ENCODE data around the gene SCUBE1. TPM values are rescaled to one million over a fixed set of nuclear protein-coding genes. Genes with fewer than 3 reads are reported as not detected.

Gene SCUBE1
- total RNA-seq, 1 experiment from 2014 or later = 3.9 TPM

DNA sequence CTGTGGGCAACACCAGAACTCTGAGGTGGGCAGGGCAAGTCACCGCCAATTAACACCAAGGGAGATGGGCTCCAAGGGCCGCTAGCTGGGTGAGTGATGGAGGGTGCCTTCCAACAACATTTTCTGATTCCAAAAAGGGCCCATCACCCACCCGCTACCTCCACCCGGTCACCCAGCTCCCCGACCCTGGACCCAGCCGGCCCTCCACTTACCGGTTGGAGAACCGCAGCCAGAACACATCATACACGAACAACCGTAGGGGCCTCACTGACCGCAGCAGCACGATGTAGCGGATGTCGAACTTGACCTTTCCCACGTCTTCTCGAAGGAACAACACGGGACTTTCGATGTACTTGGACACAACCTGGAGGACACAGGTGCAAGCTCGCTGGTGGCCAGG is 171.0 kb downstream of the SCUBE1 start (continued):
- TF ChIP-seq EZH2phosphoT487 (IDR thresholded peaks at IDR 0.05; ENCODE audit: borderline replicate concordance) = no peak
- TF ChIP-seq YY1 (IDR thresholded peaks at IDR 0.05; ENCODE audit: extremely low read depth, insufficient replicate concordance, low read depth, low read length) = no peak
- TF ChIP-seq POLR2AphosphoS5 (IDR thresholded peaks at IDR 0.05; ENCODE audit: low read depth, low read length) = no peak
- no peak for TF ChIP-seq CEBPB (IDR thresholded peaks at IDR 0.05; ENCODE audit: low read depth)
- no peak for TF ChIP-seq POLR2A (IDR thresholded peaks at IDR 0.05; ENCODE audit: borderline replicate concordance, extremely low read depth, insufficient read depth, insufficient read length)

DNA sequence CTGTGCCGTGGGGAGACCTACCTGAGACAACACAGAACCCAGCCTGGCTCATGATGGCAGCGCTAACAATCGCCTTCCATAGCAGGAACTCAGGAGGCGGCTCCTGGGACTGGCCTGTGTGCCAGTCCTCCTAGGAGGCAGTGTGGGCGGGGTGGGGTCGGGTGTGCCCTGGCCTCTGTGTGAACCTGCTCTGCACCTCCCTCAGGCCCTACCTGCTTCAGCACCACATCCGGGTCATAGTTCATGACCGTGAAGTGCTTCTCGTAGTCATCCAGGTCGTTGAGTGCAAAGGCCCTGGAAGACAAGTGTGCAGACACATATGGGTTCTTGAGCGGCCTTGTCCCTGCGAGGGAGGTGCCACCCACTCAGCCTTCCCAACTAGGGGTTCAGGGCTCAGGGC is 171.6 kb downstream of the SCUBE1 start:
- POLR2A ChIA-PET = no interaction called here
- RAD21 ChIA-PET (ENCODE audit: low non-redundant PET in 1 of 2, low total read pairs in 2 of 2, uncharacterized antibody in 2 of 2, unreplicated experiment in 2 of 2) = no interaction called here
- H3K36me3 ChIP-seq (ENCODE audit: control insufficient read depth in 1 of 2, insufficient read depth in 2 of 2, low read length in 2 of 2) = peaks cover 17 to 42% of the 10 kb centered on the region in 2 experiments; a peak in 3 of 4 replicates
- DNase-seq (ENCODE audit: low read depth, low spot score) (no peak), ATAC-seq (no peak)
- H3K9me2 ChIP-seq (ENCODE audit: insufficient read depth) = no peaks in the 10 kb centered on the region
- H3K27ac ChIP-seq (ENCODE audit: low read depth, low read length) = no peak overlapping the region
- H3K9ac ChIP-seq (ENCODE audit: low read length) = no peak overlapping the region
- H3K79me2 ChIP-seq (ENCODE audit: insufficient read depth, low read length) = no peaks in the 10 kb centered on the region
- H3K4me3 ChIP-seq (replicated peaks in 1 of 2; ENCODE audit: low read depth in 1 of 2, low read length in 2 of 2) = no peak overlapping the region
- H3K9me3 ChIP-seq (ENCODE audit: control insufficient read depth in 1 of 2, insufficient read depth in 1 of 2, low read depth in 1 of 2, low read length in 2 of 2) = no peaks in the 10 kb centered on the region
- CTCF ChIA-PET = no interaction called here
- TF ChIP-seq RAD21 (IDR thresholded peaks at IDR 0.05; ENCODE audit: low read depth) (no peak), EZH2phosphoT487 (IDR thresholded peaks at IDR 0.05; ENCODE audit: borderline replicate concordance) (no peak), TCF7L2 (IDR thresholded peaks at IDR 0.05; ENCODE audit: borderline replicate concordance, extremely low read depth, insufficient read depth, insufficient read length) (no peak), SP1 (IDR thresholded peaks at IDR 0.05; ENCODE audit: low read depth) (no peak), SIN3A (IDR thresholded peaks at IDR 0.05; ENCODE audit: low read depth) (no peak), POLR2A (IDR thresholded peaks at IDR 0.05; ENCODE audit: borderline replicate concordance, extremely low read depth, insufficient read depth, insufficient read length) (no peak), CEBPB (IDR thresholded peaks at IDR 0.05; ENCODE audit: low read depth) (no peak), CBX3 (IDR thresholded peaks at IDR 0.05; ENCODE audit: low read depth) (no peak), ZFX (IDR thresholded peaks at IDR 0.05) (no peak)
- TF ChIP-seq, protein P1, sequence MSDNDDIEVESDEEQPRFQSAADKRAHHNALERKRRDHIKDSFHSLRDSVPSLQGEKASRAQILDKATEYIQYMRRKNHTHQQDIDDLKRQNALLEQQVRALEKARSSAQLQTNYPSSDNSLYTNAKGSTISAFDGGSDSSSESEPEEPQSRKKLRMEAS (IDR thresholded peaks at IDR 0.05) = no peak
- TF ChIP-seq, protein P2, sequence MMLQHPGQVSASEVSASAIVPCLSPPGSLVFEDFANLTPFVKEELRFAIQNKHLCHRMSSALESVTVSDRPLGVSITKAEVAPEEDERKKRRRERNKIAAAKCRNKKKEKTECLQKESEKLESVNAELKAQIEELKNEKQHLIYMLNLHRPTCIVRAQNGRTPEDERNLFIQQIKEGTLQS (IDR thresholded peaks at IDR 0.05) = no peak
- TF ChIP-seq, protein P3, sequence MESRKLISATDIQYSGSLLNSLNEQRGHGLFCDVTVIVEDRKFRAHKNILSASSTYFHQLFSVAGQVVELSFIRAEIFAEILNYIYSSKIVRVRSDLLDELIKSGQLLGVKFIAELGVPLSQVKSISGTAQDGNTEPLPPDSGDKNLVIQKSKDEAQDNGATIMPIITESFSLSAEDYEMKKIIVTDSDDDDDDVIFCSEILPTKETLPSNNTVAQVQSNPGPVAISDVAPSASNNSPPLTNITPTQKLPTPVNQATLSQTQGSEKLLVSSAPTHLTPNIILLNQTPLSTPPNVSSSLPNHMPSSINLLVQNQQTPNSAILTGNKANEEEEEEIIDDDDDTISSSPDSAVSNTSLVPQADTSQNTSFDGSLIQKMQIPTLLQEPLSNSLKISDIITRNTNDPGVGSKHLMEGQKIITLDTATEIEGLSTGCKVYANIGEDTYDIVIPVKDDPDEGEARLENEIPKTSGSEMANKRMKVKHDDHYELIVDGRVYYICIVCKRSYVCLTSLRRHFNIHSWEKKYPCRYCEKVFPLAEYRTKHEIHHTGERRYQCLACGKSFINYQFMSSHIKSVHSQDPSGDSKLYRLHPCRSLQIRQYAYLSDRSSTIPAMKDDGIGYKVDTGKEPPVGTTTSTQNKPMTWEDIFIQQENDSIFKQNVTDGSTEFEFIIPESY (IDR thresholded peaks at IDR 0.05; ENCODE audit: extremely low read depth, insufficient replicate concordance, low read length) = no peak
- no TSS peak for BruUV-seq (replicated peaks)
- H3K4me1 ChIP-seq (ENCODE audit: control insufficient read depth in 1 of 2, insufficient read depth in 2 of 2, low read length in 2 of 2) = no peaks in the 10 kb centered on the region
- no peak overlapping the region for H2AFZ ChIP-seq (ENCODE audit: low read depth, low read length, poor library complexity, severe bottlenecking)
- H3K27me3 ChIP-seq (ENCODE audit: insufficient read depth, low read length) = no peaks in the 10 kb centered on the region
- H4K20me1 ChIP-seq (ENCODE audit: insufficient read depth) = no peaks in the 10 kb centered on the region
- no peak overlapping the region for H3K4me2 ChIP-seq (ENCODE audit: low read length)
- intact Hi-C loops (cut with micrococcal nuclease) = no loop called here

Measured in HCT116 (cell line).